KMS-11 (cell line): Measurements from ENCODE around the gene PPP1R8.
A peak's percentile ranks its signal among the peaks of the same experiment; 100 is the strongest.
"Not testable (repeated sequence)": the region's sequence is repeated elsewhere in the genome, so short reads cannot be mapped to it uniquely, and the experiment has no call there.

Experiments
- H2AFZ ChIP-seq: fragments of 200-600 bp; sonication (generic); 2 replicates; pipeline ENCODE4 v1.6.1; 2016; ENCODE audit warnings: antibody characterized with exemption, mixed run types, low read depth
- H3K27ac ChIP-seq: fragments of 200-600 bp; sonication (generic); 2 replicates; pipeline ENCODE4 v1.6.1; 2016; ENCODE audit warnings: mild to moderate bottlenecking, mixed run types
- H3K27me3 ChIP-seq: fragments of 200-600 bp; sonication (generic); 2 replicates; pipeline ENCODE4 v1.6.1; 2017; ENCODE audit warnings: mild to moderate bottlenecking, low read depth, mixed run types, moderate library complexity; ENCODE audit not compliant: insufficient read depth
- H3K36me3 ChIP-seq: fragments of 200-600 bp; sonication (generic); 2 replicates; pipeline ENCODE4 v1.6.1; 2017; ENCODE audit warnings: mild to moderate bottlenecking, mixed run types; ENCODE audit not compliant: insufficient read depth
- H3K4me1 ChIP-seq: fragments of 200-600 bp; sonication (generic); 2 replicates; pipeline ENCODE4 v1.6.1; 2016; ENCODE audit warnings: mild to moderate bottlenecking, low read depth, mixed run types; ENCODE audit not compliant: poor library complexity, severe bottlenecking
- H3K4me2 ChIP-seq: fragments of 200-600 bp; sonication (generic); 2 replicates; pipeline ENCODE4 v1.7.0; 2016; ENCODE audit warnings: mild to moderate bottlenecking, mixed run types
- H3K4me3 ChIP-seq: fragments of 200-600 bp; sonication (generic); IDR thresholded peaks from 2 replicates; pipeline ENCODE4 v1.6.1; 2017; ENCODE audit warnings: low read depth, low read length, mixed read lengths; ENCODE audit not compliant: insufficient read depth
- H3K79me2 ChIP-seq: fragments of 200-600 bp; sonication (generic); 2 replicates; pipeline ENCODE4 v1.6.1; 2016; ENCODE audit warnings: low read depth, mixed run types; ENCODE audit not compliant: insufficient read depth
- H3K9ac ChIP-seq: fragments of 200-600 bp; sonication (generic); 2 replicates; pipeline ENCODE4 v1.6.1; 2016; ENCODE audit warnings: mild to moderate bottlenecking, mixed run types
- H4K20me1 ChIP-seq: fragments of 200-600 bp; sonication (generic); 2 replicates; pipeline ENCODE4 v1.6.1; 2016; ENCODE audit warnings: mild to moderate bottlenecking, mixed run types; ENCODE audit not compliant: insufficient read depth
- TF ChIP-seq, protein P1 (sequence below): fragments of 200-600 bp; sonication (generic); conservative IDR thresholded peaks from 2 replicates; pipeline ENCODE4 v1.6.1; 2017; ENCODE audit warnings: low read depth, mild to moderate bottlenecking, antibody characterized with exemption, low read length, moderate library complexity, mixed read lengths

PPP1R8 gene

GRCh38 chr1:27787895-27788294, 42.7 kb upstream of the PPP1R8 start:
- no peak overlapping the region for H3K9ac ChIP-seq
- peak overlapping the region; percentile 3; the same call in 1 of the 2 replicates for H3K4me2 ChIP-seq
- H3K79me2 ChIP-seq: no peaks in the 10 kb centered on the region
- H3K27me3 ChIP-seq: no peaks in the 10 kb centered on the region
- no peaks in the 10 kb centered on the region for H3K36me3 ChIP-seq
- peaks cover 10% of the 10 kb centered on the region for H3K4me1 ChIP-seq
- H2AFZ ChIP-seq: no peak overlapping the region
- no peak overlapping the region for H3K4me3 ChIP-seq
- H3K27ac ChIP-seq: no peak overlapping the region
- TF ChIP-seq, protein P1, sequence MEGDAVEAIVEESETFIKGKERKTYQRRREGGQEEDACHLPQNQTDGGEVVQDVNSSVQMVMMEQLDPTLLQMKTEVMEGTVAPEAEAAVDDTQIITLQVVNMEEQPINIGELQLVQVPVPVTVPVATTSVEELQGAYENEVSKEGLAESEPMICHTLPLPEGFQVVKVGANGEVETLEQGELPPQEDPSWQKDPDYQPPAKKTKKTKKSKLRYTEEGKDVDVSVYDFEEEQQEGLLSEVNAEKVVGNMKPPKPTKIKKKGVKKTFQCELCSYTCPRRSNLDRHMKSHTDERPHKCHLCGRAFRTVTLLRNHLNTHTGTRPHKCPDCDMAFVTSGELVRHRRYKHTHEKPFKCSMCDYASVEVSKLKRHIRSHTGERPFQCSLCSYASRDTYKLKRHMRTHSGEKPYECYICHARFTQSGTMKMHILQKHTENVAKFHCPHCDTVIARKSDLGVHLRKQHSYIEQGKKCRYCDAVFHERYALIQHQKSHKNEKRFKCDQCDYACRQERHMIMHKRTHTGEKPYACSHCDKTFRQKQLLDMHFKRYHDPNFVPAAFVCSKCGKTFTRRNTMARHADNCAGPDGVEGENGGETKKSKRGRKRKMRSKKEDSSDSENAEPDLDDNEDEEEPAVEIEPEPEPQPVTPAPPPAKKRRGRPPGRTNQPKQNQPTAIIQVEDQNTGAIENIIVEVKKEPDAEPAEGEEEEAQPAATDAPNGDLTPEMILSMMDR: no peak
- no peaks in the 10 kb centered on the region for H4K20me1 ChIP-seq

GRCh38 chr1:27789540-27790041, 41.0 kb upstream of the PPP1R8 start:
- H3K79me2 ChIP-seq: no peaks in the 10 kb centered on the region

DNA sequence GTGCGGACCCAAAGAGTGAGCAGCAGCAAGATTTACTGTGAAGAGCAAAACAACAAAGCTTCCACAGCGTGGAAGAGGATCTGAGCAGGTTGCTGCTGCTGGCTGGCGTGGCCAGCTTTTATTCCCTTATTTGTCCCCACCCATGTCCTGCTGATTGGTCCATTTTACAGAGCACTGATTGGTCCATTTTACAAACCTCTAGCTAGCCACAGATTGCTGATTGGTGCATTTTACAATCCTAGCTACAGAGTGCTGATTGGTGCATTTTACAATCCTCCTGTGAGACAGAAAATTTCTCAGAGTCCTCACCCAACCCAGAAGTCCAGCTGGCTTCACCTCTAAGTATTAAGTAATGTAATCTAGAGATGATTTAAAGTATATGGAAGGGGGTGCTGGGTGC, 40.3 kb upstream of the PPP1R8 start:
- not testable (repeated sequence) for H3K4me1 ChIP-seq, H3K36me3 ChIP-seq

More at GRCh38 chr1:27789540-27790041, 41.0 kb upstream of the PPP1R8 start:
- no peak overlapping the region for H3K27ac ChIP-seq
- TF ChIP-seq, protein P1: no peak
- no peak overlapping the region for H2AFZ ChIP-seq
- no peaks in the 10 kb centered on the region for H3K27me3 ChIP-seq
- no peak overlapping the region for H3K9ac ChIP-seq
- no peaks in the 10 kb centered on the region for H3K36me3 ChIP-seq
- H3K4me2 ChIP-seq: no peak overlapping the region
- H4K20me1 ChIP-seq: no peaks in the 10 kb centered on the region
- H3K4me3 ChIP-seq: no peak overlapping the region
- peaks cover 10% of the 10 kb centered on the region for H3K4me1 ChIP-seq

GRCh38 chr1:27795601-27796000, 35.0 kb upstream of the PPP1R8 start:
- Histone ChIP-seq H3K4me2 (no peak overlapping the region), H3K27ac (no peak overlapping the region), H3K36me3 (no peaks in the 10 kb centered on the region), H3K4me3 (no peak overlapping the region), H3K79me2 (no peaks in the 10 kb centered on the region), H3K9ac (no peak overlapping the region), H2AFZ (no peak overlapping the region), H4K20me1 (no peaks in the 10 kb centered on the region), H3K27me3 (no peaks in the 10 kb centered on the region), H3K4me1 (no peaks in the 10 kb centered on the region)
- TF ChIP-seq, protein P1: no peak

More for the DNA sequence above, 40.3 kb upstream of the PPP1R8 start:
- not testable (repeated sequence) for H3K27ac ChIP-seq, H3K79me2 ChIP-seq, H3K4me2 ChIP-seq, H3K27me3 ChIP-seq, H4K20me1 ChIP-seq, H2AFZ ChIP-seq, H3K9ac ChIP-seq, H3K4me3 ChIP-seq

- no peaks in the 10 kb centered on the region for H3K36me3 ChIP-seq
- no peak overlapping the region for H3K27ac ChIP-seq
Observed at GRCh38 chr1:27804791-27805190, 25.8 kb upstream of the PPP1R8 start.

More at GRCh38 chr1:27804791-27805190, 25.8 kb upstream of the PPP1R8 start:
- Histone ChIP-seq H3K27me3 (no peaks in the 10 kb centered on the region), H4K20me1 (no peaks in the 10 kb centered on the region), H3K4me3 (no peak overlapping the region), H3K79me2 (no peaks in the 10 kb centered on the region), H3K4me2 (no peak overlapping the region), H3K9ac (no peak overlapping the region), H2AFZ (no peak overlapping the region), H3K4me1 (no peaks in the 10 kb centered on the region)
- TF ChIP-seq, protein P1: no peak
